Measurements from ENCODE around the gene PTH1R. TPM values are rescaled to one million over a fixed set of nuclear protein-coding genes. Genes with fewer than 3 reads are reported as not detected.

The PTH1R gene
- total RNA-seq, 1 experiment from 2014 or later = 0.32 TPM

GRCh38 chr3:46864061-46864881, 13.2 kb upstream of the PTH1R start:
- Histone ChIP-seq H3K36me3 (ENCODE audit: control insufficient read depth in 1 of 2, insufficient read depth in 2 of 2, low read length in 2 of 2) (no peaks in the 10 kb centered on the region), H3K4me1 (ENCODE audit: control insufficient read depth in 1 of 2, insufficient read depth in 2 of 2, low read length in 2 of 2) (no peaks in the 10 kb centered on the region), H3K4me3 (replicated peaks in 1 of 2; ENCODE audit: low read depth in 1 of 2, low read length in 2 of 2) (no peak overlapping the region), H3K79me2 (ENCODE audit: insufficient read depth, low read length) (no peaks in the 10 kb centered on the region), H2AFZ (ENCODE audit: low read depth, low read length, poor library complexity, severe bottlenecking) (no peak overlapping the region), H3K9me3 (ENCODE audit: control insufficient read depth in 1 of 2, insufficient read depth in 1 of 2, low read depth in 1 of 2, low read length in 2 of 2) (no peaks in the 10 kb centered on the region), H3K27ac (ENCODE audit: low read depth, low read length) (no peak overlapping the region), H3K9ac (ENCODE audit: low read length) (no peak overlapping the region), H3K4me2 (ENCODE audit: low read length) (no peak overlapping the region), H4K20me1 (ENCODE audit: insufficient read depth) (no peaks in the 10 kb centered on the region), H3K9me2 (ENCODE audit: insufficient read depth) (no peaks in the 10 kb centered on the region), H3K27me3 (ENCODE audit: insufficient read depth, low read length) (no peaks in the 10 kb centered on the region)
- TF ChIP-seq EZH2phosphoT487 (IDR thresholded peaks at IDR 0.05; ENCODE audit: borderline replicate concordance) (no peak), SRF (IDR thresholded peaks at IDR 0.05; ENCODE audit: low read depth) (no peak), ELF1 (IDR thresholded peaks at IDR 0.05; ENCODE audit: borderline replicate concordance, low read depth) (no peak), REST (IDR thresholded peaks at IDR 0.05; ENCODE audit: low read depth) (no peak), POLR2A (IDR thresholded peaks at IDR 0.05; ENCODE audit: borderline replicate concordance, extremely low read depth, insufficient read depth, insufficient read length) (no peak), RAD21 (IDR thresholded peaks at IDR 0.05; ENCODE audit: low read depth) (no peak), ATF3 (IDR thresholded peaks at IDR 0.05) (no peak), SP1 (IDR thresholded peaks at IDR 0.05; ENCODE audit: low read depth) (no peak), JUND (IDR thresholded peaks at IDR 0.05) (no peak), TCF7L2 (IDR thresholded peaks at IDR 0.05; ENCODE audit: borderline replicate concordance, extremely low read depth, insufficient read depth, insufficient read length) (no peak), FOSL1 (IDR thresholded peaks at IDR 0.05; ENCODE audit: low read depth) (no peak), MAX (IDR thresholded peaks at IDR 0.05) (no peak), CEBPB (IDR thresholded peaks at IDR 0.05; ENCODE audit: low read depth) (no peak), POLR2AphosphoS5 (IDR thresholded peaks at IDR 0.05; ENCODE audit: low read depth, low read length) (no peak), EGR1 (IDR thresholded peaks at IDR 0.05; ENCODE audit: low read depth) (no peak), ZFX (IDR thresholded peaks at IDR 0.05) (no peak), ZBTB33 (IDR thresholded peaks at IDR 0.05; ENCODE audit: extremely low read depth, insufficient replicate concordance, low read length) (no peak), ZNF274 (IDR thresholded peaks at IDR 0.05; ENCODE audit: low read depth, low read length) (no peak), EZH2 (IDR thresholded peaks at IDR 0.05) (no peak), CTCF (IDR thresholded peaks at IDR 0.05 in 2 of 3, conservative IDR thresholded peaks at IDR 0.05 in 1 of 3; ENCODE audit: borderline replicate concordance in 1 of 3, insufficient read depth in 1 of 3, low read depth in 2 of 3, low read length in 2 of 3) (no peak)
- DNase-seq (ENCODE audit: low read depth, low spot score) = no peak
- BruUV-seq (replicated peaks) = no TSS peak
- intact Hi-C loops (cut with micrococcal nuclease) = no loop called here
- ChIA-PET CTCF (no interaction called here), POLR2A (no interaction called here), RAD21 (ENCODE audit: low non-redundant PET in 1 of 2, low total read pairs in 2 of 2, uncharacterized antibody in 2 of 2, unreplicated experiment in 2 of 2) (no interaction called here)
- no peak for ATAC-seq

All from HCT116 (cell line).